GM23248 (cell line): ENCODE measurements around the gene COL27A1. TPM values are rescaled to one million over a fixed set of nuclear protein-coding genes. Genes with fewer than 3 reads are reported as not detected.

Experiments
- DNase-seq: peaks from one replicate; pipeline ENCODE4 v3.0.0-alpha.2; 2015
- H2AFZ ChIP-seq: fragments of 200-600 bp; sonication (generic); 2 replicates; pipeline ENCODE4 v1.6.1; 2016; ENCODE audit warnings: antibody characterized with exemption
- H3F3A ChIP-seq: fragments of 200-600 bp; sonication (generic); 2 replicates; pipeline ENCODE4 v1.6.1; 2016; ENCODE audit warnings: mild to moderate bottlenecking, antibody characterized with exemption, mixed run types; ENCODE audit not compliant: insufficient read depth
- H3K27ac ChIP-seq: fragments of 200-600 bp; sonication (generic); 2 replicates; pipeline ENCODE4 v1.5.1; 2016; ENCODE audit warnings: mild to moderate bottlenecking
- H3K27me3 ChIP-seq: fragments of 200-600 bp; sonication (generic); replicated peaks from 2 replicates; pipeline ENCODE4 v1.6.1; 2016; ENCODE audit warnings: mild to moderate bottlenecking; ENCODE audit not compliant: insufficient read depth
- H3K36me3 ChIP-seq: fragments of 200-600 bp; sonication (generic); 2 replicates; pipeline ENCODE4 v1.6.1; 2016; ENCODE audit warnings: low read depth, mild to moderate bottlenecking
- H3K4me1 ChIP-seq: fragments of 200-600 bp; sonication (generic); 2 replicates; pipeline ENCODE4 v1.6.1; 2016; ENCODE audit warnings: mild to moderate bottlenecking; ENCODE audit not compliant: insufficient read depth
- H3K4me2 ChIP-seq: fragments of 200-600 bp; sonication (generic); one replicate; pipeline ENCODE4 v1.6.1; 2016; ENCODE audit warnings: mild to moderate bottlenecking; ENCODE audit not compliant: unreplicated experiment
- H3K4me3 ChIP-seq: fragments of 200-600 bp; sonication (generic); 2 replicates; pipeline ENCODE4 v1.5.1; 2016; ENCODE audit warnings: mild to moderate bottlenecking
- H3K79me2 ChIP-seq: fragments of 200-600 bp; sonication (generic); 2 replicates; pipeline ENCODE4 v1.6.1; 2016; ENCODE audit warnings: mild to moderate bottlenecking; ENCODE audit not compliant: insufficient read depth
- H3K9ac ChIP-seq: fragments of 200-600 bp; sonication (generic); 2 replicates; pipeline ENCODE4 v1.6.1; 2016; ENCODE audit warnings: mild to moderate bottlenecking
- H3K9me2 ChIP-seq: fragments of 200-600 bp; sonication (generic); 2 replicates; pipeline ENCODE4 v1.6.1; 2016; ENCODE audit warnings: mixed run types, mild to moderate bottlenecking, moderate library complexity; ENCODE audit not compliant: insufficient read depth
- H3K9me3 ChIP-seq: fragments of 200-600 bp; sonication (generic); one replicate; pipeline ENCODE4 v1.6.1; 2017; ENCODE audit warnings: low read depth
- H4K20me1 ChIP-seq: fragments of 200-600 bp; sonication (generic); 2 replicates; pipeline ENCODE4 v1.6.0; 2016; ENCODE audit not compliant: insufficient read depth
- EZH2 ChIP-seq: fragments of 200-600 bp; sonication (generic); IDR thresholded peaks from 2 replicates; pipeline ENCODE4 v1.6.1; 2018; ENCODE audit warnings: antibody characterized with exemption, mild to moderate bottlenecking; ENCODE audit not compliant: insufficient read depth, poor library complexity, severe bottlenecking
- EZH2phosphoT487 ChIP-seq: fragments of 200-600 bp; sonication (generic); IDR thresholded peaks from 2 replicates; pipeline ENCODE4 v1.6.1; 2018; ENCODE audit warnings: antibody characterized with exemption, moderate library complexity, mild to moderate bottlenecking, low read depth; ENCODE audit not compliant: insufficient read depth
- WGBS, 2 experiments: methylation state at CpG; one replicate each; pipeline ENCODE4 v1.1.6; 2015 to 2017; ENCODE audit warnings: low lambda C conversion rate in 2 of 2, low coverage in 1 of 2; ENCODE audit errors: missing lambda C conversion rate in 2 of 2; 5-methylcytosine and 5-hydroxymethylcytosine counted together
- in situ Hi-C: fragments of 300-500 bp; cut with MboI; formaldehyde crosslinking; loops from 2 replicates; pipeline ENCODE4 v1.15.0; 2020
- polyA plus RNA-seq: library from polyadenylated mRNA; unstranded; fragments of >200 nt; fragmentation: Nextera tagmentation; extraction: Ambion mirVana; gene quantifications from 2 replicates; pipeline ENCODE4 v1.2.1, GENCODE V29; 2016
- total RNA-seq: library from RNA; depleted of rRNA; stranded (reverse); fragments of >200 nt; shearing (Covaris generic); gene quantifications from 2 replicates; pipeline ENCODE4 v1.2.3, GENCODE V29; 2014

COL27A1 gene
- total and polyA plus RNA-seq, 2 experiments from 2014 or later: 1.6 to 2.3 TPM

DNA sequence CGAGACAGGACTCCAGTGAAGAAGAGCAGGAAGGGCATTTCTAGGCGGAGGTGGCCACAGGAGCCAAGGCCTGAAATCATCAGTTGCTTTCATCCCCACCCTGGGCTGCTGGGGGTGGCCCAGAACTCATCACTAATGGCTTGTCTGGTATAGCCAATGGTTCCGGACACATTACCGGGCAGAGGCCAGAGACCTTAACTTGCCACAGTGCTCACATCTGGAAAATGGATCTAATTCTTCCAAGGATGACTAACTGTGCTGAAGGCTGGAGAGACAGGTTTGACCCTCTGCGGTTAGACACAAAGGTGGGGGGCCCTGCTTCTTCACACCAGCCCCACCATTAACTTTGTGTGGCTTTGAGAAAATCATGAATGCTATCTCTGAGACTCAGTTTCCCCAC lies 6.2 kb upstream of the COL27A1 start:
- no peaks in the 10 kb centered on the region for H3K4me1 ChIP-seq
- TF ChIP-seq EZH2: no peak
- no peak for TF ChIP-seq EZH2phosphoT487
- H3K36me3 ChIP-seq: no peaks in the 10 kb centered on the region
- no peak overlapping the region for H3K27ac ChIP-seq
- no peak overlapping the region for H3K4me3 ChIP-seq
- H2AFZ ChIP-seq: no peak overlapping the region
- no peaks in the 10 kb centered on the region for H3K79me2 ChIP-seq
- H3K9me3 ChIP-seq: no peaks in the 10 kb centered on the region
- H3F3A ChIP-seq: no peaks in the 10 kb centered on the region
- H3K27me3 ChIP-seq: peaks cover 33% of the 10 kb centered on the region
- H3K4me2 ChIP-seq: no peak overlapping the region
- no peaks in the 10 kb centered on the region for H3K9me2 ChIP-seq
- in situ Hi-C loops: no loop called here
- H4K20me1 ChIP-seq: no peaks in the 10 kb centered on the region
- WGBS, 2 experiments: 96 to 98% methylated on average over 5 of the region's 5 CpGs
- no peak overlapping the region for H3K9ac ChIP-seq
- no peak for DNase-seq

DNA sequence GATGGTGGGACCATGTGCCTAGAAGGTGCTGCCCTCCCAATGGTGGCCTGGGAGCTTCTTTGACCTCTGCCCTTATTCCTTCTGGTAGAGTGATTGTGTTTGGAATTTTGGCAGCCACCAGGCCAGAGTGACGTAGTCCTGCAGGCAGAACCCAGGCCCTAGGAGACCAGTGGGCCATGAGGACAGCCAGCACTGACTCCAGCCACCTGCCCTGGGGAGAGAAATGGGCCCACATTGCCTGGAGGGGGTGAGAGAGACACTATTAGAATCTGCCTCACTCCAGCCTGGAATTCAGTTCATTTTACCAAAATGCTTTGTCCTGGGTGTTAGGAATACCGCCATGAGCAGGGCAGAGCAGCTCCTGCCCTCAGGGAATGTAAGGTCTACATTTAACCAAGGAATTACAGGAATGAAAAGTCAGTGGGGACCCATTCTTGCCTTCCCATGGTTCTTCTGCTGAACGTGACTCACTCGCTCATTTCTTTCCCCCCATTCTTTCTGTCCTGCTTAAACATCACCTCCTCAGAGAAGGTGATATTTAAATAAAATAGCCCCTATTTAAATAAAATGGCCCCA lies 5.5 kb upstream of the COL27A1 start:
- peaks cover 33% of the 10 kb centered on the region for H3K27me3 ChIP-seq
- TF ChIP-seq EZH2phosphoT487 (no peak), EZH2 (no peak)
- H3F3A ChIP-seq: no peaks in the 10 kb centered on the region
- no peak overlapping the region for H3K9ac ChIP-seq
- no peaks in the 10 kb centered on the region for H3K79me2 ChIP-seq
- no peak overlapping the region for H3K4me3 ChIP-seq
- no peak overlapping the region for H3K4me2 ChIP-seq
- no peaks in the 10 kb centered on the region for H4K20me1 ChIP-seq
- H2AFZ ChIP-seq: no peak overlapping the region
- H3K36me3 ChIP-seq: no peaks in the 10 kb centered on the region
- DNase-seq: no peak
- no peaks in the 10 kb centered on the region for H3K4me1 ChIP-seq
- no peaks in the 10 kb centered on the region for H3K9me2 ChIP-seq
- H3K27ac ChIP-seq: no peak overlapping the region
- in situ Hi-C loops: loop anchor here (10.0 kb wide), 1 partner anchor 115 kb away; no protein-coding TSS in a partner anchor
- H3K9me3 ChIP-seq: no peaks in the 10 kb centered on the region
- 83 to 87% methylated on average over 4 of the region's 4 CpGs for WGBS, 2 experiments

DNA sequence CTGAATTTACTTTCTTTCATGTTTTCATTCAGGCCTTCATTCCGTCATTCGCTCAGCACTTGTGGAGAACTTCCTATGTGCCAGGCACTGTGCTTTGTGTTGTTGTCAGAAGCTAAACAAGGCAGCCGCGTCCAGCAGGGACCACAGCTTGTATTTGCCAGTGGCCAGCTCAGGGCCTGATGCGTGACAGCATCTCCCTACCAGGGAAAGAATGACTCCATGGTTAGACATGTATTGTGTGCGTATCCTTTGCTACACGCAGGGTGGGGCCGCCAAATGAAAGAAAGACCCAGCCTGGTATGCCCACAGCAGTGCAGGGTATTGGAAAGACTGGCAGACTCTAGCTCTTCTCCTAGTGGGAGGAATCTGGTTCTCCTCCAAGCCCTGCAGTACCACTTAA lies 4.7 kb upstream of the COL27A1 start:
- no peak overlapping the region for H3K4me3 ChIP-seq
- no peak overlapping the region for H3K27ac ChIP-seq
- H4K20me1 ChIP-seq: no peaks in the 10 kb centered on the region
- TF ChIP-seq EZH2phosphoT487 (no peak), EZH2 (no peak)
- H3K4me2 ChIP-seq: no peak overlapping the region
- WGBS, 2 experiments: 83 to 86% methylated on average over 8 of the region's 8 CpGs
- H3F3A ChIP-seq: no peaks in the 10 kb centered on the region
- DNase-seq: no peak
- peaks cover 27% of the 10 kb centered on the region for H3K27me3 ChIP-seq
- no peaks in the 10 kb centered on the region for H3K36me3 ChIP-seq
- H3K9ac ChIP-seq: no peak overlapping the region
- H3K79me2 ChIP-seq: no peaks in the 10 kb centered on the region
- H3K4me1 ChIP-seq: no peaks in the 10 kb centered on the region
- H3K9me2 ChIP-seq: no peaks in the 10 kb centered on the region
- H2AFZ ChIP-seq: no peak overlapping the region
- in situ Hi-C loops: loop anchor here (10.0 kb wide), 1 partner anchor 114 kb away; no protein-coding TSS in a partner anchor
- H3K9me3 ChIP-seq: no peaks in the 10 kb centered on the region

DNA sequence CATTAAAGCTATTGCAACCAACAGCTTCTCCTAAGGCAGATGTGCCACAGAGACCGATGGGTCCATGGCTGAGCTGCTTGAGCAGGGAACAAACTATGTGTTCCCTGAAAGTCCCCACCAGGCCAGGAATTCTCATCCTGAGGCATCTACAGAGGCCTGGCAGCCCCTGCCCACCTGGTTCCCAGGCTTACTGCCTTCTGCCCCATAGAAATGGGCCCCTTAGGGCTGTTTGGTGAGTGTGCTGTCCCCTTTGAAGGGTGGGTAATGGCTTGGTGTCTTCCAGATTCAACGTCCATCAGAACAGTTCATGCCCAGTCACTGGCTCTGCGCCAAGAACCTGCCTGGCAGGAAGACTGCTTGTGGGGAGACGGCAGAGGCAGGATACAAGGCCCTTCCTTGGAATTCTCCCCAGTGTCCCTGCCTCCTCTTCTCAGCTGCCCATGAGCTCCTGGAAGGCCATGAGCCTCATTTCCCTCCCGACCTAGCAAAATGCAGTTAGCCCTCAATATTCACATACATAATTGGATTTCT lies 3.8 kb upstream of the COL27A1 start:
- Histone ChIP-seq H3K79me2 (no peaks in the 10 kb centered on the region), H4K20me1 (no peaks in the 10 kb centered on the region), H3K9me3 (no peaks in the 10 kb centered on the region), H3K4me1 (no peaks in the 10 kb centered on the region), H3F3A (no peaks in the 10 kb centered on the region), H3K9me2 (no peaks in the 10 kb centered on the region), H3K27me3 (peaks cover 26% of the 10 kb centered on the region), H3K4me3 (no peak overlapping the region), H3K27ac (no peak overlapping the region), H3K4me2 (no peak overlapping the region), H3K9ac (no peak overlapping the region), H3K36me3 (no peaks in the 10 kb centered on the region), H2AFZ (no peak overlapping the region)
- in situ Hi-C loops: loop anchor here (10.0 kb wide), 1 partner anchor 113 kb away; no protein-coding TSS in a partner anchor
- no peak for DNase-seq
- no peak for TF ChIP-seq EZH2phosphoT487
- no peak for TF ChIP-seq EZH2
- WGBS, 2 experiments: 51 to 56% methylated on average over 5 of the region's 5 CpGs
